Ovary (tissue), 3 donors: ENCODE data around the gene TOMM20.

Experiments used
- EP300 ChIP-seq: sonication (generic); formaldehyde crosslinking; IDR thresholded peaks from one replicate; pipeline ENCODE4 v1.6.1; 2017; ENCODE audit warnings: antibody characterized with exemption
- POLR2A ChIP-seq: fragments of 450-650 bp; IDR thresholded peaks from one replicate; pipeline ENCODE4 v1.6.1; 2017; ENCODE audit warnings: antibody characterized with exemption, mild to moderate bottlenecking, moderate library complexity
- TF ChIP-seq, protein P1 (sequence below), 3 donors: fragments of 450-650 bp in 2 of 3; fragments of 200-600 bp in 1 of 3; IDR thresholded peaks; one replicate each; pipeline versions ENCODE4 v1.5.1 to v1.8.0; 2016 to 2022; ENCODE audit warnings: antibody characterized with exemption in 3 of 3, mild to moderate bottlenecking in 1 of 3
- donor health status: DM: no; HTN: no; CAD: no.

- TF ChIP-seq EP300: no peak
- TF ChIP-seq, protein P1, sequence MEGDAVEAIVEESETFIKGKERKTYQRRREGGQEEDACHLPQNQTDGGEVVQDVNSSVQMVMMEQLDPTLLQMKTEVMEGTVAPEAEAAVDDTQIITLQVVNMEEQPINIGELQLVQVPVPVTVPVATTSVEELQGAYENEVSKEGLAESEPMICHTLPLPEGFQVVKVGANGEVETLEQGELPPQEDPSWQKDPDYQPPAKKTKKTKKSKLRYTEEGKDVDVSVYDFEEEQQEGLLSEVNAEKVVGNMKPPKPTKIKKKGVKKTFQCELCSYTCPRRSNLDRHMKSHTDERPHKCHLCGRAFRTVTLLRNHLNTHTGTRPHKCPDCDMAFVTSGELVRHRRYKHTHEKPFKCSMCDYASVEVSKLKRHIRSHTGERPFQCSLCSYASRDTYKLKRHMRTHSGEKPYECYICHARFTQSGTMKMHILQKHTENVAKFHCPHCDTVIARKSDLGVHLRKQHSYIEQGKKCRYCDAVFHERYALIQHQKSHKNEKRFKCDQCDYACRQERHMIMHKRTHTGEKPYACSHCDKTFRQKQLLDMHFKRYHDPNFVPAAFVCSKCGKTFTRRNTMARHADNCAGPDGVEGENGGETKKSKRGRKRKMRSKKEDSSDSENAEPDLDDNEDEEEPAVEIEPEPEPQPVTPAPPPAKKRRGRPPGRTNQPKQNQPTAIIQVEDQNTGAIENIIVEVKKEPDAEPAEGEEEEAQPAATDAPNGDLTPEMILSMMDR (IDR thresholded peaks at IDR 0.05): no peak
- no peak for TF ChIP-seq POLR2A
Observed at GRCh38 chr1:235077571-235078479, 50.8 kb downstream of the TOMM20 start.
